GM19324 (cell line): Measurements from ENCODE around the gene ECI2.
"Not testable (repeated sequence)": the region's sequence is repeated elsewhere in the genome, so short reads cannot be mapped to it uniquely, and the experiment has no call there.

Experiments used
- ATAC-seq: cut with Tn5 transposase; IDR thresholded peaks from one replicate; pipeline ENCODE4 v1.9.1; 2021; ENCODE audit warnings: mild to moderate bottlenecking, moderate library complexity; ENCODE audit not compliant: unreplicated experiment, low FRiP score

The ECI2 gene

GRCh38 chr6:4105980-4106536 lies 29.3 kb downstream of the ECI2 start:
- no peak for ATAC-seq

- ATAC-seq, result no peak
Measured at GRCh38 chr6:4103929-4104328, 31.4 kb downstream of the ECI2 start.

- no peak for ATAC-seq
Measured at GRCh38 chr6:4102687-4103244, 32.6 kb downstream of the ECI2 start.

- ATAC-seq, result no peak
Measured at GRCh38 chr6:4101298-4101697, 34.1 kb downstream of the ECI2 start.

GRCh38 chr6:4100655-4101054 lies 34.7 kb downstream of the ECI2 start:
- ATAC-seq, result no peak

- no peak for ATAC-seq
Measured at GRCh38 chr6:4093288-4093687, 42.1 kb downstream of the ECI2 start.

- no peak for ATAC-seq
Measured at GRCh38 chr6:4091941-4092340, 43.4 kb downstream of the ECI2 start.

GRCh38 chr6:4090043-4090442 lies 45.3 kb downstream of the ECI2 start:
- not testable (repeated sequence) for ATAC-seq

GRCh38 chr6:4088704-4089103 lies 46.7 kb downstream of the ECI2 start:
- ATAC-seq, result no peak

GRCh38 chr6:4085332-4085700 lies 50.1 kb downstream of the ECI2 start:
- no peak for ATAC-seq

GRCh38 chr6:4084444-4085331 lies 50.7 kb downstream of the ECI2 start:
- ATAC-seq, result no peak

- ATAC-seq, result no peak
Measured at GRCh38 chr6:4078691-4079471, 56.5 kb downstream of the ECI2 start, which contains the start of gene FAM217A. Gene FAM217A (minus strand): TSS chr6:4079137. CDS start chr6:4077414, 1,723 bp downstream.

GRCh38 chr6:4074478-4075235 lies 60.7 kb downstream of the ECI2 start:
- ATAC-seq, result no peak

GRCh38 chr6:4071330-4071729 lies 64.0 kb downstream of the ECI2 start:
- ATAC-seq, result no peak

GRCh38 chr6:4069199-4069598 lies 66.2 kb downstream of the ECI2 start:
- no peak for ATAC-seq

GRCh38 chr6:4067673-4068072 lies 67.7 kb downstream of the ECI2 start:
- ATAC-seq, result no peak

- ATAC-seq, result no peak
Measured at GRCh38 chr6:4066029-4066755, 69.2 kb downstream of the ECI2 start.
